ENCODE data around the gene GRAMD1B. TPM values are rescaled to one million over a fixed set of nuclear protein-coding genes. Genes with fewer than 3 reads are reported as not detected.

GRAMD1B gene
- total RNA-seq, 2 donors from 2014 or later, result 28.8 to 39.6 TPM

DNA sequence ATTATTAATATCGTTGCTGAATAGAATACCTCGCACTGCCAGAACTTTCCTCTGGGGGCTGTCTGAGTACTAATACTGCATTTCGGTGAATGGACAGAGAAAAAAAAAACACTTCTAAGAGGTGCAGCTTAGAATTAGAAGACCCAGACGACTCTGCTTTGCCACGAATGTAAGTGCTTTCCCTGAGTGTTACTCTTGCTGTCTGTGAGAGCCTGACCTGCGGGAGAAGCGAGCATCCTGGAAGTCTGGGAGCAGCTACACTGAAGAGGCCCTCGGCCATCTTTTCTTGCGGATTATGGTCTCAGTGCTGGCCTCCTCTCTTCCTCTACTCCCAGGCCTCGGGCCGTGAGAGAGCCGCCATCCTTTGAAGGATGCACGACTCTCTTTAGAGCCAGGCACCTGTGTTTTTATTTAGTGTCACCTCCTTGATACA, 129.5 kb downstream of the GRAMD1B start:
- no peaks in the 10 kb centered on the region for H3K27me3 ChIP-seq (ENCODE audit: control insufficient read depth, insufficient read depth, low read length, poor library complexity, severe bottlenecking)
- TF ChIP-seq, protein P1, sequence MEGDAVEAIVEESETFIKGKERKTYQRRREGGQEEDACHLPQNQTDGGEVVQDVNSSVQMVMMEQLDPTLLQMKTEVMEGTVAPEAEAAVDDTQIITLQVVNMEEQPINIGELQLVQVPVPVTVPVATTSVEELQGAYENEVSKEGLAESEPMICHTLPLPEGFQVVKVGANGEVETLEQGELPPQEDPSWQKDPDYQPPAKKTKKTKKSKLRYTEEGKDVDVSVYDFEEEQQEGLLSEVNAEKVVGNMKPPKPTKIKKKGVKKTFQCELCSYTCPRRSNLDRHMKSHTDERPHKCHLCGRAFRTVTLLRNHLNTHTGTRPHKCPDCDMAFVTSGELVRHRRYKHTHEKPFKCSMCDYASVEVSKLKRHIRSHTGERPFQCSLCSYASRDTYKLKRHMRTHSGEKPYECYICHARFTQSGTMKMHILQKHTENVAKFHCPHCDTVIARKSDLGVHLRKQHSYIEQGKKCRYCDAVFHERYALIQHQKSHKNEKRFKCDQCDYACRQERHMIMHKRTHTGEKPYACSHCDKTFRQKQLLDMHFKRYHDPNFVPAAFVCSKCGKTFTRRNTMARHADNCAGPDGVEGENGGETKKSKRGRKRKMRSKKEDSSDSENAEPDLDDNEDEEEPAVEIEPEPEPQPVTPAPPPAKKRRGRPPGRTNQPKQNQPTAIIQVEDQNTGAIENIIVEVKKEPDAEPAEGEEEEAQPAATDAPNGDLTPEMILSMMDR (conservative IDR thresholded peaks at IDR 0.05), result peak; percentile 45
- no peak for DNase-seq
- no peaks in the 10 kb centered on the region for H3K9me3 ChIP-seq (ENCODE audit: control insufficient read depth, low read length)
- H3K4me1 ChIP-seq (ENCODE audit: control insufficient read depth, insufficient read depth, low read length), result peaks cover 22% of the 10 kb centered on the region
- H3K36me3 ChIP-seq (ENCODE audit: control insufficient read depth, insufficient read depth, low read length), result peaks cover 8% of the 10 kb centered on the region
- H3K4me3 ChIP-seq (ENCODE audit: low read length), result no peak overlapping the region
- peaks cover 27% of the 10 kb centered on the region for H3K4me1 Mint-ChIP-seq
- H3K4me3 Mint-ChIP-seq, result peak overlapping the region; percentile 39
- 84 to 87% methylated on average over 13 of the region's 13 CpGs for WGBS, 2 experiments (ENCODE audit: insufficient coverage in 1 of 2, insufficient read length in 1 of 2)
- peaks cover 2% of the 10 kb centered on the region for H3K36me3 Mint-ChIP-seq (ENCODE audit: low read depth)
- H3K27me3 Mint-ChIP-seq (ENCODE audit: insufficient read depth), result peaks cover 1% of the 10 kb centered on the region
- no peak overlapping the region for H3K27ac Mint-ChIP-seq
- peak overlapping the region; percentile 69 for H3K27ac ChIP-seq (ENCODE audit: low read depth, low read length)
- H3K9ac ChIP-seq (ENCODE audit: extremely low read depth, low read length, poor library complexity, severe bottlenecking), result no peak overlapping the region
- H3K9me3 Mint-ChIP-seq, result peaks cover 5% of the 10 kb centered on the region

DNA sequence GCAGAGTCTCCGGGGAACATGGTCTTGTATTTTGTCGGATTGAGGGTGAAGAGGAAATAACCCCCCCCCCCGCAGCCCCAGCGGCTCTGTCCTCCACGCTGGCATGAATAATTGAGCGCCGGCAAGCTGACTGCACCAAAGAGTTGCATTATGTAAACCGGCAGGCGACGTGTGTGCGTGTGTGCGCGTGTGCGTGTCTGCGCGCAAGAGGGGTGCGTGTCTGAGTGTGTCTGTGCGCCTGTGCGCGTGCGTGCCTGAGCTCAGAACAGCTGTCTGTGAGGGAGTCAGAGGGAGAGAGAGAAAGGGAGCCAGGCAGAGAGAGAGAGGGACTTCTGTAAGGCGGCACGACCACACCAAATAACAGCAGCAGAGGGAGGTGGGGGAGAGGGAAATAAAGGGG, 129.9 kb downstream of the GRAMD1B start:
- Histone ChIP-seq H3K4me3 (ENCODE audit: low read length) (no peak overlapping the region), H3K27ac (ENCODE audit: low read depth, low read length) (peak overlapping the region; percentile 69), H3K9me3 (ENCODE audit: control insufficient read depth, low read length) (no peaks in the 10 kb centered on the region), H3K36me3 (ENCODE audit: control insufficient read depth, insufficient read depth, low read length) (peaks cover 6% of the 10 kb centered on the region), H3K27me3 (ENCODE audit: control insufficient read depth, insufficient read depth, low read length, poor library complexity, severe bottlenecking) (no peaks in the 10 kb centered on the region), H3K9ac (ENCODE audit: extremely low read depth, low read length, poor library complexity, severe bottlenecking) (no peak overlapping the region), H3K4me1 (ENCODE audit: control insufficient read depth, insufficient read depth, low read length) (peaks cover 22% of the 10 kb centered on the region)
- H3K27ac Mint-ChIP-seq, result peak overlapping the region; percentile 54
- 79 to 82% methylated on average over 17 to 23 of the region's 23 CpGs for WGBS, 2 experiments (ENCODE audit: insufficient coverage in 1 of 2, insufficient read length in 1 of 2)
- TF ChIP-seq, protein P1 (conservative IDR thresholded peaks at IDR 0.05), result no peak
- H3K4me1 Mint-ChIP-seq, result peaks cover 29% of the 10 kb centered on the region
- peak overlapping the region; percentile 39 for H3K4me3 Mint-ChIP-seq
- H3K36me3 Mint-ChIP-seq (ENCODE audit: low read depth), result peaks cover 1% of the 10 kb centered on the region
- peaks cover 1% of the 10 kb centered on the region for H3K27me3 Mint-ChIP-seq (ENCODE audit: insufficient read depth)
- no peak for DNase-seq
- peaks cover 1% of the 10 kb centered on the region for H3K9me3 Mint-ChIP-seq

DNA sequence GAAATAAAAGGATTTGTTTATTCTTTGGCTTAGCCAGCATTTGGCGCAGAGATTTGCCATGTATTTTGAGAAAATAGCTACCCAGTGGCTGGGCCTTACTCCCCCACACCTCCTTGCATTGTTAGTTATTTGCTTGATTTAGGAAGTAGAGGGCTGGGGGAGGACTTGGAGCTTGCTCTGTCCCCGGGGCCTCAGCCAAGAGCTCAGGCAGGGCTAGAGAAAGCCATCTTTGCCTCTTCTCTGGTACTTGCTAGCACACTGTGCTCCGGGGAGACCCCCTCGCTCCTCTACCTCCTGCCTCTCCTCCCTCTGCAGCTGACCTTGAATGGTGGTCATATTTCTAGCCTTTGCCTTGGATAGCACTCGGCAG, 131.3 kb downstream of the GRAMD1B start:
- H3K27me3 ChIP-seq (ENCODE audit: control insufficient read depth, insufficient read depth, low read length, poor library complexity, severe bottlenecking), result no peaks in the 10 kb centered on the region
- H3K4me3 ChIP-seq (ENCODE audit: low read length), result no peak overlapping the region
- peaks cover 10% of the 10 kb centered on the region for H3K36me3 ChIP-seq (ENCODE audit: control insufficient read depth, insufficient read depth, low read length)
- no peak overlapping the region for H3K27ac ChIP-seq (ENCODE audit: low read depth, low read length)
- no peak for DNase-seq
- 87 to 89% methylated on average over 1 to 5 of the region's 5 CpGs for WGBS, 2 experiments (ENCODE audit: insufficient coverage in 1 of 2, insufficient read length in 1 of 2)
- TF ChIP-seq, protein P1 (conservative IDR thresholded peaks at IDR 0.05), result no peak
- Mint-ChIP-seq H3K27ac (no peak overlapping the region), H3K27me3 (ENCODE audit: insufficient read depth) (peaks cover 1% of the 10 kb centered on the region), H3K9me3 (no peaks in the 10 kb centered on the region), H3K36me3 (ENCODE audit: low read depth) (no peaks in the 10 kb centered on the region), H3K4me1 (peaks cover 35% of the 10 kb centered on the region), H3K4me3 (no peak overlapping the region)
- H3K9me3 ChIP-seq (ENCODE audit: control insufficient read depth, low read length), result no peaks in the 10 kb centered on the region
- no peak overlapping the region for H3K9ac ChIP-seq (ENCODE audit: extremely low read depth, low read length, poor library complexity, severe bottlenecking)
- H3K4me1 ChIP-seq (ENCODE audit: control insufficient read depth, insufficient read depth, low read length), result peaks cover 22% of the 10 kb centered on the region
